GM18526 (cell line): ENCODE data around the gene CNTFR.

ENCODE experiments used
- POLR2A ChIP-seq: IDR thresholded peaks from 3 replicates; pipeline ENCODE4 v1.6.1; 2011; ENCODE audit not compliant: insufficient read length; ENCODE audit errors: extremely low read depth

CNTFR gene

GRCh38 chr9:34579104-34579807 lies 10.3 kb downstream of the CNTFR start:
- TF ChIP-seq POLR2A, result no peak

DNA sequence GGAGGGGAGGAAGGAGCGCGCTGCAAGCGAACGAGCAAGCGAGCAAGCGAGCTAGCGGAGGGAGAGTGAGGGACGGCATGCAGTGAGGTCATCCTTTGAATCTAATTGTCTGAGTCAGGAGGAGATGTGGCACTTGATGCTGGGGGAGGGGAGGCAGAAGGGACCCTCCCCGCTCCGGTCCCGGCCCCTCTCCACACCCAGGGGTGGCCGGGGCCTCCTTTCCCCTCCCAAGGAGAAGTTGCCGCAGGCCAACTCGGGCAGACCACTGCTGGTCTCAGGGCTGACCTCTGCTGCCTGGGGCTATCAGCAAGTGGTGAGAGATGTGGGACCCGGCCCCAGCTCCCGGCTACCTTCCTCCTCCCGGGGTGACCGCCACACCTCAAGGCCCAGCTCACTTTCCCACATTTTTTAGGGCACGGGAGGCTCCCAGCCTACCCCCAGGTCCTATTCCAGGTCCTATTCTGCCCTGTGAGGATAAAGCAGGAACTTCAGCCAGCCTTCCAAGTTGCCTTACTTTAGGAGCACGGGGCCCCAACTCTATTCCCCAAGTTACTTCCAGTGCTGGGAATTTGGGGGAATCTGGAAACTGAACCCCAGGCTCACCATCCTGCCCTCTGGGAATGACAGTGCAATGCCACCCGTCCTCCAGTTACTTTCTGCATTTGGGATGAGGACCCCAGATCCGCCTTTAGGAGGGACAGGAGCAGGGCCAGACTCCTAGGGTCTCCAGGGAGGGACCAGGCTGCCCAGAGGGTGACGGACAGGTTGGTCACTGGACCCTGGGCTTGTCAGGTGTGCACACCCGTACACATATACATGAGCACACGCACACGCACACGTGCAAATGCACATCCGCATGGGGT lies 11.1 kb downstream of the CNTFR start:
- no peak for TF ChIP-seq POLR2A

DNA sequence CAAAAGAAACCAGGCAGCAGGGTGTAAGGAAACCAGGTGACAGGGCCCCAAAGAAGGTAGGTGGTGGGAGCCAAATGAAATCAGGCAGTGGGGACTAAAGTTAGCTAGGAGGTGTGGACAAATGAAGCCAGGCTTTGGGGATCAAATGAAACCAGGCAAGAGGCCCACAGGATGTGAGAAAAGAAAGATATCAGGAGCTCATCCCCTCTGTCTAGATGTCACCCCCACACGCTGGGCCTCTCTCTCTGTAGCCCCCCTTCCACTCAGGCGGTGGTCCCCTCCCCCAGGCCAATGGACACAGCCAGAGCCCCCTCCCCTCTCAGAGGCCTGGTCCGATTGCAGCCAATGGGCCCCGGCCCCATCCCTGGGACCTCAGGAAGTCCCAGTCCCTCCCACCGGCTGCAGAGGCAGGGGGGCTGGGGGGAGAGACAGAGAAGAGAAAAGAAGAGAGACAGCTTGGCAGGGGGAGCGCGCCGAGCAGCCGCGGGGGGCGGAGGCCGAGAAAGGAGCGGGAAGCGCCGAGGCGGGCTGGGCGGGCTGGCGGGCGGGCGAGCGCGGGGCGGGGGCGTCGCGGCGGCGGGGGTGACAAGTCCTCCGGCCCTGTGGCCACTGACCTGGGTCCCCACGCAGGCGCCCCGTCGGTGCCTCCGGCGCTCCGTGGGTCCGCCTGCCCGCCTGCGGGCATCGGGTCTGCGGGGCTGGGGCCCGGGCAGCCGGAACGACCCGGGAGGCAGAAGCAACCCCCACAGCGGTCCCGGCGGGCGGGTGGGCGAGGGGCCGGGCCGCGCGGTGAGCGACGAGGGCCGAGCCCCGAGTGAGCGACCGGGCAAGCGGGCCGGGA lies 11.9 kb downstream of the CNTFR start:
- TF ChIP-seq POLR2A, result no peak

GRCh38 chr9:34576597-34577399 lies 12.7 kb downstream of the CNTFR start:
- no peak for TF ChIP-seq POLR2A

DNA sequence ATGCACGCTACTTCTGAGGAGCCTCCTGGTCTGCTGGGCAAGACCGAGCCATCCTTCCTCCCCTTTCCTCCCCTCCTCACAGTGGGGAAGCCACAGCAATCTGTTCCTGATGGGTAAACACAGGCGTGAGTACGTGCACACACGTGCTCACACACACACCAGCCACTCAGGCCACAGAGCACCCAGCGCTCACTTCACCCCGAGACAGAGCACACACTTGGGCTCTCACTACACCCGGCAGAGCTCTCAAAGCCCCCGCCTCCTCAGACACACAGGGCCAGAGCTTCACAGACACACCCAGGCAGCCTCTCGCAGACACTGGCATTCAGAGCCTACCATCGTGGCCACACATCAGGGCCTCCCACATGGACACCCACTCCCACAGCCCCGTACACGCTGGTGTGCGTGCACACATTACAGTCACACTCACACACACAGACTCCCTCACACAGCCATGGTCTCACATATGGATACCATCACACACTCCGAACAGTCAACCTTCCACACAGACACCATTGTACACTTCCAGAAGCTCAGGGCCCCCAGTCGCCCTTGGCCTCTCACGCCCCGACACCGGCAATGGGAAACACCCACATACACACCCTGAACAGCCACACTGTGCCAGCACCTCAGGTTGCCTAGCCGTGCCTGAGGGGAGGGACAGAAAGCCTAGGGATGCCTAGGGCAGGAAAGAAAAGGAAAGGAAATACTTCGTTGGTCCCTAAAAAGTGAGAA lies 13.5 kb downstream of the CNTFR start:
- TF ChIP-seq POLR2A, result no peak

GRCh38 chr9:34575241-34575640 lies 14.3 kb downstream of the CNTFR start:
- no peak for TF ChIP-seq POLR2A

- no peak for TF ChIP-seq POLR2A
Measured at GRCh38 chr9:34574571-34574970, 15.0 kb downstream of the CNTFR start.

DNA sequence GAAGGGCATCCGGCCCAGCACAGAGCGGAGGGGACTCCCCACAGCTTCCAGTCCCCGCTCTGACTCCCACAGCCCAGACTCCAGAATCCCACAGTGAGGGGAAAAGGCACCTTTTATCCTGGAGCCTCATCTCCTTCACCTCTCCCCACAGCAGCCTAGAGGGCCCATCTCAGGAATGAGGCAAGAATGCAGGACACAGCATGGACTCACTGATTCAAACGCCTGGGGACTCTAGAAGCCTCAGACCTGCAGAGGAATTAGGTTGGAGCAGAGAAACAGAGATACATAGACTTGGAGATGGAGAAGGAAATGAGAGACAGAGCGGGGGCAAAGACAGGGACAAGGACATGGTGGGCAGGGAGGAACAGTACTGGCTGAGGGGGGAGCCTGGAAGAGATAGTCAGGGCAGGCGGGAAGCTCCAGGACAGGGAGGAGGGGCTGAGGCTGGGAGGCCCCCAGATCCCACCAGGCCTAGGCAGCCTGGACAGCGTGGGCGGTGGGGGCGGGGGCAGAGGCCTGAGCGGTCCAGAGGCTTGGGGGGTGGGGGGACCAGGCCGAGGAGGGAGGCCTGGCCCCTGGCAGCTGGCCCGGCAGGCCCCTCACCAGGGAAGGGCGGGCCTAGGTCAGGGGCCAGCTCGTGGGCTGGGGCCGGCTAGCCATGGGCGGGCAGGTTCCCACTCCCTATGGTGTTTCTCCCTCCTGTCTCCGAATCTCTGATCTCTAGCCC lies 15.8 kb downstream of the CNTFR start:
- no peak for TF ChIP-seq POLR2A

GRCh38 chr9:34572628-34573027 lies 16.9 kb downstream of the CNTFR start:
- TF ChIP-seq POLR2A, result no peak

GRCh38 chr9:34572092-34572491 lies 17.4 kb downstream of the CNTFR start:
- no peak for TF ChIP-seq POLR2A

DNA sequence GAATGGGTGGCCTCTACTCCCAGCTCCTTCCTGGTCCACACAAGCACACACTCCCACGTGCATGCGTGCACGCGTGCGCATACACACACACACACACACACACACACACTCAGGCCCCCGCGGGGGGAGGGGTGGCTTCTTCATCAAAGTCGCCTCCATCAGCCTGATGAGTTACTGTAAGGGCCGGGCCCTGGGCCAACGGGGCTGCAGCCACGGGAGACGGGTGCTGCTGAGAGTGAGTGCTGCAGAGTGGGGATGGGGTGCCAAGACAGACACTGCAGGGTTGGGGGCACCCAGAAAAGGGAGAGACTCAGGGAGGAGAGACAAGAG lies 18.1 kb downstream of the CNTFR start:
- no peak for TF ChIP-seq POLR2A

DNA sequence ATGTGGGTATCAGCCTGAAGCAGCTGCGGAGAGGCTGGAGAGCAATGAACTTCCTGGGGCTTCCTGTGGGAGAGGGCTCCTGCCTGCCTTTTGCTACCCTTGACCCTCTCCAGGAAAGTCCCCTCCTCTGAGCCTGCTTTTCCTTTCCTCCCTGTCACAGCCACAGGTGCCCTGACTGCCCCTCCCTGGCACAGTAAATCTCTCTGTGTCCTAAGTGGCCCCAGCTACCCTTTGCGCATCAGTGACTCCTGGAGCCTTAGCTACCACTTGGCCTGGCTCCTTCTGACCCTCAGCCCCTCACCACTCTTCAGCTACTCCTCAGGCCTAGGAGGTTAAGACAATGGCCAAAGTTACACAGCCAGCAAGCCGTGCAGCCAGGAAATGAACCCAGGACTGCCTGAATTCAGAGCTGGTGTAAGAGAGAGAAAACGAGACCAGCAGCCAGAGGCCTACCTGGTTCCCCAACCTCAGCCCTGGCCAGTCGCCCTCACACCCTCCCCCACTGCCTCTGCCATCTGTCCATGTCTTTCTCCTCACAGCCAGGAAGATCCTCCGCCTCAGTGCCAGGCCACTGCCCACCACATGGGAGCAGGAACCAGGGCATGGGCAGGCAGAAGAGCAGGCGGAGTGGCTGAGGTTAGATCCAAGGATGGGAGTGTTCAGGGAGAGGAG lies 18.6 kb downstream of the CNTFR start:
- TF ChIP-seq POLR2A, result no peak

GRCh38 chr9:34570376-34570775 lies 19.1 kb downstream of the CNTFR start:
- no peak for TF ChIP-seq POLR2A
